HG03354 (cell line): ENCODE results near the gene LRRC3.
"Not testable (repeated sequence)": the region's sequence is repeated elsewhere in the genome, so short reads cannot be mapped to it uniquely, and the experiment has no call there.

ENCODE experiments used
- ATAC-seq: cut with Tn5 transposase; IDR thresholded peaks from one replicate; pipeline ENCODE4 v1.9.1; 2021; ENCODE audit warnings: mild to moderate bottlenecking; ENCODE audit not compliant: unreplicated experiment, poor library complexity, severe bottlenecking

LRRC3 gene

DNA sequence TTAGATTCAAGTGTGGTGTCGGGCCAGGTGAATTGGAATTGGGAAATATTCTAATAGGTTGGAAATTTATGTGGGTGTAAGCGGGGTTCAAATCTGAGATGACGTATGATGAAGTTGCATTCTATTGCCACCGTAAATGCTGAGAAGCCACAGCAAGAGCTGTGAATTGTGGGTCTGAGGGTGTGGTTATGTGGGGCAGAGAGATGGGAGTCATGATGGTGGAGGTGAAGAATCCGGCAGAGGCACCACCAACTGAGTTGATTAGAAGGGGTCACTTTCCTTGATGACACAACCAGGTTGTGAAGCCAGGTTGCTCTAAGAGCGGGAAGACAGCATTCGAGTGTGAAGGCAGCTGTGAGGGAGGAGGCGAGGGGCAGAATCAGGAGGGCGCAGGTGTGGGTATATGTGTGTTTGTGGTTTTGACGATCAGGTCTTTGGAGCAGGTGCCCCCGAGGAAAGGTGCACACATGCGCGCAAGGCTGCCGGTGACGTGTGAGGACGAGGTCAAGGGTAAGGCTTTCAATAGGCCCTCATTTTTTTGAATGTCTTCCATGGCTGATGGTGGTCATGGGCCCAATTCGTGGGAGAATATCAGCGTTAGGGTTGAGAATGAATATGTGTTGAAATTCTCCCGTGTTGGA, 18.7 kb downstream of the LRRC3 start:
- no peak for ATAC-seq

GRCh38 chr21:44475266-44475845, 20.0 kb downstream of the LRRC3 start:
- ATAC-seq, result no peak

- no peak for ATAC-seq
Observed at GRCh38 chr21:44477131-44477530, 21.8 kb downstream of the LRRC3 start.

GRCh38 chr21:44477712-44478111, 22.4 kb downstream of the LRRC3 start:
- no peak for ATAC-seq

- no peak for ATAC-seq
Observed at GRCh38 chr21:44478124-44478800, 23.0 kb downstream of the LRRC3 start.

GRCh38 chr21:44478801-44479167, 23.5 kb downstream of the LRRC3 start:
- no peak for ATAC-seq

- not testable (repeated sequence) for ATAC-seq
Observed at GRCh38 chr21:44479556-44480199, 24.4 kb downstream of the LRRC3 start.

GRCh38 chr21:44480200-44481053, 25.1 kb downstream of the LRRC3 start:
- ATAC-seq, result no peak

GRCh38 chr21:44482581-44483287, 27.4 kb downstream of the LRRC3 start:
- ATAC-seq, result no peak

- no peak for ATAC-seq
Observed at GRCh38 chr21:44483288-44484237, 28.3 kb downstream of the LRRC3 start.

DNA sequence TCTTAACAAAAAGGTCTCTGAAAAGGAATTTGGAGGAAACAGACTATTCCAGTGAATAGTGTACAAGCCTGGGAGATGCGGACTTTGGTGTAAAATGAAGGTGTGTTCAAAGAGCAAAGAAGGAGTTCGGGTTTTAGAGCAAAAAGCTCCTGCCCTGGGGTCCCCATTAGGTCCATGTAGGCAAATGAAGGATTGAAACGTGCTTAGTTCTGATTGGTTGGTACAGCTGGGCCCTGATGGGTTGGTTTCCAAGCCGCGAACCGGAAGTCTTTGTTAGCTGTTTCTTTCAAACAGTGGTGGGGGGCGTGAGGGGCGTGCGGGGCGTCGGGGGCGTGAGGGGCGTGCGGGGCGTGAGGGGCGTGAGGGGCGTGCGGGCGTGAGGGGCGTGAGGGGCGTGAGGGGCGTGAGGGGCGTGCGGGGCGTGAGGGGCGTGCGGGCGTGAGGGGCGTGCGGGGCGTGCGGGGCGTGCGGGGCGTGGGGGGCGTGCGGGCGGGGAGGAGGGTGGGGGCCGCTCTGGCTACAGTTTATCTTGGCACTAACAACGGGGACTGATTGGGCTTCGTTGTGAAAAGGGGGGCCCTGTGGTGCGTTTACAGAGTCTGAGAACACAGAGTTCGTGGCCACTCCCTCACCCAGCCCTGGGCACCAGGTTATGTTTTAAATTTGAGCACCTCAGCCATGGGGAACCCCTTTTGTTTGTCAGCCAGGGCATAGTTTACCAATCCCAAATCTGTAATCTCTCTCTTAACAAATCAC, 29.4 kb downstream of the LRRC3 start:
- no peak for ATAC-seq

DNA sequence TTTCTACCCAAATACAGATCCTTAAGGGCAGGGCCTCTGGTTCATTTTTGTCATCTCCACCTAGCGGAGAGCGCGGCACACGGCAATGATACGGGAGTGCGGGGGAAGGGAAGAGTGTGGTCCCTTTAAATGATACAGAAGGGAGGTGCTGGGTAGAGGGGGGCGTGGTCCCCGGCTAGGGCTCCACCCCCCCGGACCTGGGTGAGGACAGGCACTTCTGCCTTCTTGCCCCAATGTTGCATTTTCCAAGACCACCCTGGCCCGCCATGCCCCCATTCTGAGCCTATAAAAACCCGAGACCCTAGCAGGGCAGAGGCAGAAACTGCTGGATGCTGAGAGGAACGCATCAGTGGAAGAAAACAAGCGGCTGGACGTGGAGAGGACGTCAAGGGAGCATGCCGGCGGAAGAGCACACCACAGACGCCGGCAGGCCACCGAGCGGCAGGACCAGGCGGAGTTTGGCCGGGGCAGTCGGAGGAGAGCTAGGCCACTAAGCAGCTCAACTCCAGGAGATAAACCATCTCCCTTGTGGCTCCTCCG, 30.0 kb downstream of the LRRC3 start:
- ATAC-seq, result no peak

- no peak for ATAC-seq
Observed at GRCh38 chr21:44485796-44486195, 30.5 kb downstream of the LRRC3 start.

DNA sequence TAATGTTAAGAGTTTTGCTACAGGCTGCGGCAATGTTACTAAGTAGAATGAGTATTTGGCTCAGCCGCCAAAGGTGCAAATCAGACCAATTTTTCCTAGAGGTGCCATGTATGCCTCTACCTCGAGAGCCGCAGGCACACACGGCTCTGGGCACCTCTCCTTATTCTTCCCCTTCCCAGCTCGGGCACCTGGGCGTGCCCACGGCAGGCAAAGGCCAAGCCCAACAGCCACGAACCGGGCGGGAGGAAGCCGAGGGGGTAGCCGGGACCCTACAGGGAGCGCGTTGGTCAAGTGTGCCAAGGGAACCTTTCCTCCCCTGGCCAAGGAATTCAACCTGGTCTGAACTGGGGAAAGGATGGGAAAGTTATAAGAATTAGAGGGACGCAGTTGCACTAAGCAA, 31.0 kb downstream of the LRRC3 start:
- no peak for ATAC-seq

GRCh38 chr21:44487831-44488230, 32.5 kb downstream of the LRRC3 start:
- ATAC-seq, result no peak

GRCh38 chr21:44489962-44490361, 34.7 kb downstream of the LRRC3 start:
- no peak for ATAC-seq

GRCh38 chr21:44490405-44490804, 35.1 kb downstream of the LRRC3 start:
- ATAC-seq, result no peak
